Measurements from ENCODE around the gene TAF1B. TPM values are rescaled to one million over a fixed set of nuclear protein-coding genes. Genes with fewer than 3 reads are reported as not detected.
A peak's percentile ranks its signal among the peaks of the same experiment; 100 is the strongest.

The TAF1B gene
- total RNA-seq, 1 experiment from 2014 or later, result 29.9 TPM

- Histone ChIP-seq H3T11ph (ENCODE audit: low read length) (no peak overlapping the region), H4K8ac (replicated peaks; ENCODE audit: insufficient read length, low read depth, low read length) (no peak overlapping the region), H2BK12ac (ENCODE audit: insufficient read length, low read depth, low read length) (no peak overlapping the region), H3K4me2 (ENCODE audit: insufficient read depth, insufficient read length, low read length) (no peak overlapping the region), H3K27ac (ENCODE audit: insufficient read length, low read depth, low read length) (no peak overlapping the region), H2BK120ac (ENCODE audit: low read depth, low read length, poor library complexity, severe bottlenecking) (no peak overlapping the region), H2BK15ac (ENCODE audit: low read depth, low read length) (no peak overlapping the region), H3K23ac (ENCODE audit: insufficient read length, low read depth, low read length) (no peak overlapping the region), H3K56ac (ENCODE audit: insufficient read length, low read depth, low read length) (no peak overlapping the region), H3K18ac (ENCODE audit: insufficient read length, low read depth, low read length) (no peak overlapping the region), H3K4me1 (ENCODE audit: insufficient read depth, low read length) (no peaks in the 10 kb centered on the region), H2BK5ac (ENCODE audit: insufficient read length, low read length) (no peak overlapping the region), H3K14ac (ENCODE audit: insufficient read depth, low read length) (peak overlapping the region; percentile 72; the same call in 1 of the 2 replicates), H2AK5ac (ENCODE audit: insufficient read length, low read length) (no peak overlapping the region), H3K4ac (ENCODE audit: low read depth, low read length) (no peak overlapping the region), H3K9ac (ENCODE audit: extremely low read depth, insufficient read length, low read length) (no peak overlapping the region), H3K27me3 (ENCODE audit: insufficient read depth, low read length) (no peaks in the 10 kb centered on the region), H2AFZ (ENCODE audit: low read length) (peak overlapping the region; percentile 45), H4K91ac (ENCODE audit: insufficient read length, low read depth, low read length) (no peak overlapping the region), H3K79me1 (ENCODE audit: insufficient read depth, low read depth, low read length, poor library complexity, severe bottlenecking) (no peaks in the 10 kb centered on the region), H4K5ac (ENCODE audit: insufficient read length, low read depth, low read length) (no peak overlapping the region), H3K79me2 (ENCODE audit: insufficient read depth, low read length) (no peaks in the 10 kb centered on the region), H4K20me1 (ENCODE audit: control insufficient read depth, insufficient read depth, insufficient read length) (no peaks in the 10 kb centered on the region), H3K9me3 (ENCODE audit: control insufficient read depth, low read depth, low read length) (no peaks in the 10 kb centered on the region), H3K23me2 (ENCODE audit: insufficient read length, low read depth, low read length, poor library complexity, severe bottlenecking) (no peaks in the 10 kb centered on the region), H2BK20ac (ENCODE audit: low read depth, low read length, poor library complexity, severe bottlenecking) (no peak overlapping the region)
- peak; percentile 63 for DNase-seq
- Mint-ChIP-seq H3K27ac (peak overlapping the region in 1 of 3 experiments; percentile 66; a peak in 2 of 7 replicates), H3K36me3 (ENCODE audit: insufficient read depth in 1 of 3, low read depth in 3 of 3) (no peaks in the 10 kb centered on the region), H3K4me1 (peaks cover 18 to 25% of the 10 kb centered on the region in 2 experiments), H3K27me3 (ENCODE audit: low read depth) (no peaks in the 10 kb centered on the region; the same call in 1 of the 2 replicates), H3K9me3 (no peaks in the 10 kb centered on the region), H3K4me3 (no peak overlapping the region)
- no peak for TF ChIP-seq CTCF (conservative IDR thresholded peaks at IDR 0.05)
- no CpG with 5 or more reads among the region's 32 CpGs for WGBS (ENCODE audit: extremely low coverage, insufficient read length, low lambda C conversion rate)
These were observed 23.0 kb upstream of the TAF1B start for GRCh38 chr2:9820020-9820973.
